Muscle of leg (tissue), 11 donors: ENCODE data around the gene EPRS1. TPM values are rescaled to one million over a fixed set of nuclear protein-coding genes. Genes with fewer than 3 reads are reported as not detected.
A peak's percentile ranks its signal among the peaks of the same experiment; 100 is the strongest.
"Not testable (repeated sequence)": the region's sequence is repeated elsewhere in the genome, so short reads cannot be mapped to it uniquely, and the experiment has no call there.

ENCODE experiments used
- DNase-seq: peaks from one replicate; pipeline ENCODE4 v3.0.0; 2013
- H3K27ac ChIP-seq: one replicate; pipeline ENCODE4 v1.5.1; 2013; ENCODE audit warnings: mild to moderate bottlenecking, low read length, control low read depth
- H3K27me3 ChIP-seq: one replicate; pipeline ENCODE4 v1.6.1; 2013; ENCODE audit warnings: low read length; ENCODE audit not compliant: control insufficient read depth, insufficient read depth
- H3K36me3 ChIP-seq: one replicate; pipeline ENCODE4 v1.6.1; 2013; ENCODE audit warnings: low read length; ENCODE audit not compliant: control insufficient read depth, insufficient read depth
- H3K4me1 ChIP-seq: one replicate; pipeline ENCODE4 v1.6.1; 2013; ENCODE audit warnings: low read length; ENCODE audit not compliant: control insufficient read depth, insufficient read depth
- H3K4me3 ChIP-seq: one replicate; pipeline ENCODE4 v1.5.1; 2013; ENCODE audit warnings: low read length, control low read depth
- H3K9me3 ChIP-seq: replicated peaks from 2 replicates; pipeline ENCODE4 v1.6.1; 2013; ENCODE audit warnings: low read depth, low read length; ENCODE audit not compliant: control insufficient read depth
- WGBS: methylation state at CpG from one replicate; pipeline ENCODE4 v1.1.5; 2013; ENCODE audit warnings: missing lambda C conversion rate; ENCODE audit not compliant: insufficient coverage; 5-methylcytosine and 5-hydroxymethylcytosine counted together
- polyA plus RNA-seq, 8 donors: library from polyadenylated mRNA; unstranded; fragments of 120-200 nt; gene quantifications; one replicate each; pipeline versions ENCODE4 v1.2.1 to v1.2.3, GENCODE V29; 2013; ENCODE audit warnings: inconsistent platforms in 1 of 8, low replicate concordance in 1 of 8; ENCODE audit not compliant: insufficient read length in 8 of 8, insufficient read depth in 1 of 8
- total RNA-seq: library from RNA; stranded (reverse); fragments of 120-200 nt; gene quantifications from one replicate; pipeline ENCODE4 v1.2.4, GENCODE V29; 2013

EPRS1 gene
- total and polyA plus RNA-seq, 9 donors = 71.9 to 102 (median 87.6) TPM

DNA sequence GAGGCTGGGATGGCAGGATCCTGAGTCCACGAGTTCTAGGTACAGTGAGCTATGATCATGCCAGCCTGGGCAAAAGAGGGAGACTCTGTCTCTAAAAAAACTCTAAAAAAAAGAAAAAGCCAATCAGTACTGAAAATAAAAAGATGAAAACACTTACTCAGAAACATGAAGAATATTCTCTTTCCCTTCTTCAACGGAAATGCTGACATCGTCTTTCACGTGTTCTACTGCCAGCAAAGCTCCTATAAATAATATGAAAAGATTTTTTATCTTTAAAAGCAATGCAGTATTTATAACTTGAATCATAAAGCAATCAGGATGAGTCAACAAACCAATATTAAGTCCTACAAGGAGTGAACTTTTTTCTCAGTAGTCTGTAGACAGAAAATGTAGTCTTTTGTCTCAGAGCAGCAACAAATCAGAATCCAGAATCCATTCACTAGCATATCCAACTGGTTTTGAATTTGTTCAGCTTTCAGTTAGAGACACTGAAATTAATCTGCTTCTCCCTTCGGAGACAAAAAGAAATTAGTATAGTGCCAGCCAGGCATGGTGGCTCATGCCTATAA, 6.2 kb downstream of the EPRS1 start:
- no peak overlapping the region for H3K27ac ChIP-seq
- no peaks in the 10 kb centered on the region for H3K9me3 ChIP-seq
- H3K4me1 ChIP-seq = peaks cover 2% of the 10 kb centered on the region
- DNase-seq = no peak
- H3K36me3 ChIP-seq = peaks cover 13% of the 10 kb centered on the region
- no peaks in the 10 kb centered on the region for H3K27me3 ChIP-seq
- WGBS = 67% methylated on average over 1 of the region's 5 CpGs
- no peak overlapping the region for H3K4me3 ChIP-seq

DNA sequence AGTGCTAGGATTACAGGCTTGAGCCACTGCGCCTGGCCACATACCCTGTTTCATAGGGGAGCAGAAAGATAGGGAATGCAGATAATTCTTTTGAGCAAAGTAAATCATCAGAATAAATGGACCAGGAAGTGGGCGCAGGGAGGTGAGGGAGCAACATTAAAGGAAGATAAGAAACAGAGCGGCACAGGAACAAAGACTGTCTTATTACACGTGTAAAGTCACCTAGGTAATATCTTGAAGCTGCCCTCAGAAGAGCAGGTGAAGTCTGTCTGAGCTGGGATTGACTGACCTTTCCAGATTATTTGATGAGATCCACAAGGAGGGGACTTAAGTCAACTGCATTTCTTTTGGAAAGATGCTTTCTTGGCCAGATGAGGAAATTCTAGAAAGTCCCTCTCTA, 7.7 kb downstream of the EPRS1 start:
- H3K4me3 ChIP-seq = no peak overlapping the region
- no peaks in the 10 kb centered on the region for H3K9me3 ChIP-seq
- no peak overlapping the region for H3K27ac ChIP-seq
- no peaks in the 10 kb centered on the region for H3K4me1 ChIP-seq
- WGBS = 92% methylated on average over 4 of the region's 4 CpGs
- no peaks in the 10 kb centered on the region for H3K27me3 ChIP-seq
- H3K36me3 ChIP-seq = peaks cover 13% of the 10 kb centered on the region
- DNase-seq = no peak

DNA sequence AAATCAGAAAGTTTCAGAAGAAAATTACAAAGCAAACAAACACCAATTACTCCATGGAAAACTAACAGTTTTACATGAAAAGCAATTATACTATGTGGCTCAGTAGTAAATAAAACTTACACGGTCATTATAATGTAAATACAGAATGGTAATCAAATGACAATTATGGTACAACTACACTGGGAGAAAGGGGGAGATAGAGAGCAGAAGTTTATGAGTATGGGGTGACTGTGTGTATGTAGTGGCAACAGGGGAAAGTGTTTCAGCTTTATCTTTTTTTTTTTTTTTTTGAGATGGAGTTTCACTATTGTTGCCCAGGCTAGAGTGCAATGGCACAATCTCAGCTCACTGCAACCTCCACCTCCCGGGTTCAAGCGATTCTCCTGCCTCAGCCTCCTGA, 8.5 kb downstream of the EPRS1 start:
- not testable (repeated sequence) for H3K4me3 ChIP-seq, DNase-seq, H3K27ac ChIP-seq, H3K4me1 ChIP-seq, H3K27me3 ChIP-seq, H3K9me3 ChIP-seq
- H3K36me3 ChIP-seq = peaks cover 16% of the 10 kb centered on the region
- no CpG with 5 or more reads among the region's 3 CpGs for WGBS

DNA sequence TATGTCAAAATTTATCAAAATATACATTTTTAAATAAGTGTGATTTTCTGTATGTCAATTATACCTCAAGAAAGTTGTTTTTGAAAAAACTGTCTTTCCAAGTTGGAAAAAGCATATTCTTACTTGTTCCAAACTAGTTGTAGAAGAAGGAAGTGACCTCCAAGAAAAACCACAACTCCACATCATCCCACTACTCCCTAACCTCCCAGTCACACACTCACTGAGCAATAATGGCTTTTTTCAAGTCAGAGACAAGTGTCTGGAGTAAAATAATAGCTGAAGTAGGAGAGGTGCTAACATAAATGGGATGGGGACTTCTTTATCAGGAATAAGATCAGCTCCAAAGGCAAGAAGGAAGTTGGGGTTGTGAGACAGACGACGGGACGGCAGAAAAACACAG, 13.4 kb downstream of the EPRS1 start:
- WGBS = no CpG with 5 or more reads among the region's 3 CpGs
- DNase-seq = no peak
- Histone ChIP-seq H3K27ac (no peak overlapping the region), H3K4me1 (no peaks in the 10 kb centered on the region), H3K36me3 (peaks cover 18% of the 10 kb centered on the region), H3K27me3 (no peaks in the 10 kb centered on the region), H3K4me3 (no peak overlapping the region), H3K9me3 (no peaks in the 10 kb centered on the region)

DNA sequence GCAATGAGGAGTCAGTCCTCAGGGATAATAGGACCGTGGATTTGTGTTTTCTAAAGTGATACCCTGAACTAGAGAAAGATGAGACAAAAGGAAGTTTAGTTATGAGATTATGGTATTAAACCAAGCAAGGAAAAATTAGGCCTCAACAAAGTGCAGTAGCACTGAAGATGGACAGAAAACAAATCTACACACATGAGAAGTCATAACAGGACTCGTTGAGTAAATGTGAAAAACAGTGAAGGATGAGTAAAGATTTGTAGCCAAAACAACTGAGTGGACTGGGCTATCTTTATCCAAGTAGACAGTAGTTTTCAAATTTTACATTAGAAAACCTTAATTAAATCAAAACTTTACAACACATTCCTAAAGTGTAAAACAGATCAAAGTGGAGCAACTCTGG, 15.0 kb downstream of the EPRS1 start:
- H3K27me3 ChIP-seq = no peaks in the 10 kb centered on the region
- no peaks in the 10 kb centered on the region for H3K9me3 ChIP-seq
- H3K4me3 ChIP-seq = no peak overlapping the region
- no CpG with 5 or more reads among the region's 2 CpGs for WGBS
- no peak overlapping the region for H3K27ac ChIP-seq
- H3K36me3 ChIP-seq = peaks cover 20% of the 10 kb centered on the region
- no peak for DNase-seq
- no peaks in the 10 kb centered on the region for H3K4me1 ChIP-seq

DNA sequence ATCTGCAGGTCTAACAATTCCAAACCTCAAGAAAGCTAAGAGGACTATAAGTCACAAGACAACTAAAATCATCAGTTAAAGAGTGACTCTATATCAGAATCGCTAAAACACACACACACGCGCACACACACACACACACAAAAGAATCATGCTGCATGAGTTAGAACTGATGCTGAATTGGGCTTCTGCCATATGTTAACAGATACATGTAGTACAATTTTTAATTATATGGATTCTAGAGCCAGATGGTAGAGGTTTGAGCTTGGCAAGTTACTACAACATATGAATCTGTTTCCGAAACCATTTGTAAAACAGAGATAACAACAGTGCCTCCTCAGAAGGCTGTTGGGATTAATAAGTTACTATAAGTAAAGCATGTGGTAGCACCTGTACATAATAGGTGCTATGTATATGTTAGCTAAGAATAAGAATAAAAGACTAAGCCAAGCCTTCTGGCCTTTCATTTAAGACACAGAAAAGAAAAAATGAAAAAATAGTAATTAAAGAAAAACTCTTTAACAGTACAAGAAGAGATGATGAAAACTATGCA, 17.9 kb downstream of the EPRS1 start:
- Histone ChIP-seq H3K4me1 (no peaks in the 10 kb centered on the region), H3K36me3 (peaks cover 22% of the 10 kb centered on the region), H3K4me3 (no peak overlapping the region), H3K9me3 (no peaks in the 10 kb centered on the region), H3K27me3 (no peaks in the 10 kb centered on the region), H3K27ac (no peak overlapping the region)
- no CpG with 5 or more reads among the region's 4 CpGs for WGBS
- DNase-seq = no peak

DNA sequence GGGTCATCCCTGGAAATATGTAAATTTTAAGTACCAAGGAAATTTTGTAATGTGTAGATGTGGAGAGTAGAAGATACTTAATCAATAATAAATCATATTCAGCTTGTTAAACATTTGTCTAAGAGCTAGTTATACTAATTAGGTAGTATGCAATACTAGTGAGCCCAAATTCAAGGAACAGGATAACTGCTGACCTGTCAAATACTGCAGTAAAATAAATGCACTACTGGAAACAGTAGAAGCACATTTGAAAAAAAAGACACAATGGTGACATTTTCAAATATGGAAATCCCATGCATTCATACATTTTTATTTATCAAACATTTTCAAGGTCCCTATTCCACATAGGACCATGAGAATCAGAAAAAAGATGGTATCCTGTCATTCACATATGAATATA, 27.2 kb downstream of the EPRS1 start:
- no peak for DNase-seq
- Histone ChIP-seq H3K36me3 (peaks cover 24% of the 10 kb centered on the region), H3K4me1 (no peaks in the 10 kb centered on the region), H3K27me3 (no peaks in the 10 kb centered on the region), H3K4me3 (no peak overlapping the region), H3K27ac (no peak overlapping the region), H3K9me3 (no peaks in the 10 kb centered on the region)

DNA sequence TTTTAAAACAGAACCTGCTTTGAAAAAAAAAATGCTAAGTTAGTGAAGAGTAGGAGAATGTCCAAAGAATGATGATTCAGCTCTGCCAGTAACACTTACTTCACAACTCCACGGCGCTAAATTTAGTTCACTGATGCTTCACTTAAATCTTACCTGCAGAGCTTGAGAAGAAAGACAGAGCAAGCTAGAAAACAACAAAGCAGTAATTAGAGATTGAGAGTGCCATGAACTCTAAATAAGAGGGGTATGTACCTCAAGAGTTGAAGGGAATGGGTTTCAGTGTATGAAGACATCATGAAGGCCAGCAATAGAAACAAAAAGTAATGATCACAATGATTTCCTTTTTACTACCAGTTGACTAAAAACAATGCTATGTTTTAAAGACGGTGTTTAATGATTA, 32.8 kb downstream of the EPRS1 start:
- no peaks in the 10 kb centered on the region for H3K27me3 ChIP-seq
- H3K4me3 ChIP-seq = no peak overlapping the region
- WGBS = no CpG with 5 or more reads among the region's 3 CpGs
- H3K36me3 ChIP-seq = peaks cover 31% of the 10 kb centered on the region
- DNase-seq = peak; percentile 18
- H3K4me1 ChIP-seq = no peaks in the 10 kb centered on the region
- H3K9me3 ChIP-seq = no peaks in the 10 kb centered on the region
- no peak overlapping the region for H3K27ac ChIP-seq

DNA sequence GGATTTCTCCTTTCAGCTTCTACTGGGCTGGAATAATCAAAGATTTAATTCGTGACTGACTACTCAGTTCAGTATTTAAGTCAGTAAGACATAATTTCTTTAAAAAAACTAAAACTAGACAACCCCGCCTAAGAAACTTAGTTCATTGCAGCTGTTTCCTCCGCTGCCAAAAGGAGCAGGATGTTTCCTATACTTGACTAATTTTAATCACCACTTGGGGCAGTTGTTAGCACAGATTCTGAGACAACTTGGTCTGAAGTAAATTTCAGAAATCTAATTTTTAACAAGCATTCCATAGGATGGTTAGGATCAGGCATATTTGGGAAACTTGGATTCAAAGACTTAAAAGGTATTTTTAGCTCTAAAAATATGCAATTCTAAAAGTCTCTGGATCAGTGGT, 34.0 kb downstream of the EPRS1 start:
- no peak overlapping the region for H3K4me3 ChIP-seq
- H3K27me3 ChIP-seq = no peaks in the 10 kb centered on the region
- H3K36me3 ChIP-seq = peaks cover 34% of the 10 kb centered on the region
- peak; percentile 85 for DNase-seq
- WGBS = 17% methylated on average over 2 of the region's 3 CpGs
- no peaks in the 10 kb centered on the region for H3K9me3 ChIP-seq
- H3K27ac ChIP-seq = peak overlapping the region; percentile 26
- H3K4me1 ChIP-seq = no peaks in the 10 kb centered on the region

DNA sequence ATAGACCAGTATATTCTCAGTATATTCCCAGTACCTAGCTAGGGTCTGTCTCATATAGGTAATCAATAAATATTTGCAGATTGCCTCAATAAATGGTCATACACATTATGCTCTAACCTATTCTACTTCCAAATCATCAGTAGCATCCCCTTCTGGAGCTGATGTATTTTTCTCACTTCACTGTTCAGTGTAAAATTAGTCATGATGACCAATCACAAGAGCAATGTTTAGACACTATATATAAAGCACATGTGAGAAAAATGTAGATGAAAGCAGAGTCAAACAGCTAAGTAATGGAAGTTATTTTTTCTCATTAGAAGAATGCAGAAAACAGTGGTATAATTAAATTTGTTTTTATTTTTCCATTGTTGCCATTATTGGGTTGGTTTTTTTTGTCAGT, 34.7 kb downstream of the EPRS1 start:
- peaks cover 31% of the 10 kb centered on the region for H3K36me3 ChIP-seq
- no peak overlapping the region for H3K4me3 ChIP-seq
- DNase-seq = no peak
- no peaks in the 10 kb centered on the region for H3K4me1 ChIP-seq
- H3K27ac ChIP-seq = no peak overlapping the region
- no peaks in the 10 kb centered on the region for H3K9me3 ChIP-seq
- H3K27me3 ChIP-seq = no peaks in the 10 kb centered on the region

DNA sequence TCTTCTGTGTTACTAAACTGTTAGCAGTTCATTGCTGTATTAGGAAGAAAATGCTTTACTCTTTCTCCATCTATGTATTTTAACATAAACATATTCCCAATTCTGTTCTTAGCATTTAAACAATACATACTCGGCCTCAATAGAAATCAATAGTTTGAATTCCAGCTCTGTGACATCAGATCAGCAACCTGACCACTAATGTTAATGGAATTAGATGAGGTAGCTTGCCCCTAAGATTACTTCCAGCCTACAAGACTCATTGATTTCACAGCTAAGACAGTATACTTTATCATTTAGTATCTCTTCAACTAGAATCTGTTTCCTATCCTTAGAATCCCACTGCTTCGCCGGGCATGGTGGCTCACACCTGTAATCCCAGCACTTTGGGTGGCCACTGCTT, 38.9 kb downstream of the EPRS1 start:
- WGBS = 100% methylated on average over 2 of the region's 3 CpGs
- no peaks in the 10 kb centered on the region for H3K4me1 ChIP-seq
- no peak overlapping the region for H3K4me3 ChIP-seq
- H3K27ac ChIP-seq = no peak overlapping the region
- no peaks in the 10 kb centered on the region for H3K9me3 ChIP-seq
- no peaks in the 10 kb centered on the region for H3K27me3 ChIP-seq
- no peak for DNase-seq
- peaks cover 31% of the 10 kb centered on the region for H3K36me3 ChIP-seq
